ENCODE data around the gene DPY19L1. TPM values are rescaled to one million over a fixed set of nuclear protein-coding genes. Genes with fewer than 3 reads are reported as not detected.
A peak's percentile ranks its signal among the peaks of the same experiment; 100 is the strongest.
"Not testable (repeated sequence)": the region's sequence is repeated elsewhere in the genome, so short reads cannot be mapped to it uniquely, and the experiment has no call there.

DPY19L1 gene
- total RNA-seq, 4 donors from 2014 or later = 10.8 to 14.3 (median 11.8) TPM

DNA sequence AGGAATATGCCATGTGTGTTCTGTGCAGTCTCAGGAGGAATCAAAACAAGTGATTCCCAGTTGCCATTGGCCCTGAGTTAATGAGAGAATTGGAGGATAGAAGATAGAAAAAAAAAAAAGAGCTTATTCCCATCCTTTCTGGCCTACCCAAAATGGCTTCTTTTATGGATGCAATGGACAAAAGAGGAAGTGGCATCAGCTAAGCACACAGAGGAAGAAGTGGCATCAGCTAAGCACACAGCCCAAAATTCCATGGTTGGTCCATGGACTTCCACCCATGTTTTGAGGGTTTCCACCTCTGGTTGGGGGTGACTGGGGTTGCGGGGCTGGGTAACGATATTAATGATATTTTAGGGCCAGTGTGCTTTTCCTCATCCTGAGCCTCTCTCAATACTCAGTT is 11.1 kb upstream of the DPY19L1 start:
- 90% methylated on average over 2 of the region's 2 CpGs for WGBS

DNA sequence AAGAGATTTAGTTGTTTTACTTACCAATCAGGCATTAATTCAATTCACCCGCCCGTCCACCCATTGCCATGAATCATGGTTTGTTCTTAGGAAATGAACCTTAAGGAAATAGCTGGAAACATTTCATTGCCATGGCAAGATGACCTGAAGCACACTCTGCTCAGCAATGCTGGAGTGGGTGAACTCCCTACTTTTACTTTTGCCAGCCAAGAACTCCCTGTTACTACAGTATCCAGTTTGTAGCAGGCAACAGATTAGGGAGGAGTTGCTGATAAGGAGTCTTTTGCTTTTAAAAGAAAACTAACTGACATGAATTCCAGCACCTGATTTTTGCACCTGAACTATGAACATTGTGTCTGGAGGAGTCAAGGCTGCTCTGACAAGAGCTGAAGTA is 10.6 kb upstream of the DPY19L1 start:
- H3K4me1 ChIP-seq; intact Hi-C loops (cut with DNase I); H3K27me3 ChIP-seq; H3K36me3 ChIP-seq; H3K27ac ChIP-seq (replicated peaks in 1 of 4); H3K4me3 ChIP-seq; H3K9me3 ChIP-seq: not testable (repeated sequence)
- peak; percentile 4 for DNase-seq (ENCODE audit: extremely low spot score)
- WGBS = 78% methylated on average over 2 of the region's 2 CpGs

More for the DNA sequence above, 11.1 kb upstream of the DPY19L1 start:
- H3K4me3 ChIP-seq; intact Hi-C loops (cut with DNase I); DNase-seq (ENCODE audit: extremely low spot score); H3K9me3 ChIP-seq; H3K36me3 ChIP-seq; H3K27me3 ChIP-seq; H3K27ac ChIP-seq (replicated peaks in 1 of 4); H3K4me1 ChIP-seq: not testable (repeated sequence)

DNA sequence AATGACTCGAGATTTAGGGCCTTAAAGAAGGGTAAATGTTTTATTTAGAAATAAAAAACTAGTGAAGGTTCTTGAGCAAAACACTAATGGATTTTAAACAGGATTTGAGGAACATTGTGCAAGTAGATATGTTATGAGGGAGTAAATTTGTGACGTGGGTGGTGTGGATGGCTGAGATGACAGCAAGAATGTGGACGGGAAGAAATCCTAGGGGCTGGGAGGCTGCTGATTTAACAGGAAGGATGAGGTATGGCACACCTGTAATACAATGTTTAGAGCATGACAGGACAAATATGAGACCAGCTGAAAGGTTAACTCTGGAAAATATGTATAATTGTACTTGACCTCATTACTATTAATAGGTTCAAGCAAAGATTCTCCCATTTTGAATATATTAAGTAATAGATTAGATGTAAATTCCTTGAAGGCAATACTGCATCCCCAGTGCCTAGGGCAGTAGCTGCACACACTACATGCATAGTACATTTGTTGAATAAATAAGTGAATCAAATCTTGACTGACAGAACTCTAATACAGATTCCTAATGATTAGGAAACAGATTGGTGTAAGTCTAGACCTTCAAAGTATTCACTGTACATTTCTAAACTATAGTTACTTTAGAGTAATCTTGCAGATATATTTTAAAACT is 10.1 kb upstream of the DPY19L1 start:
- 80% methylated on average over 3 of the region's 3 CpGs for WGBS
- H3K4me3 ChIP-seq; H3K36me3 ChIP-seq; H3K4me1 ChIP-seq; H3K9me3 ChIP-seq; H3K27me3 ChIP-seq; H3K27ac ChIP-seq (replicated peaks in 1 of 4); intact Hi-C loops (cut with DNase I); DNase-seq (ENCODE audit: extremely low spot score): not testable (repeated sequence)

DNA sequence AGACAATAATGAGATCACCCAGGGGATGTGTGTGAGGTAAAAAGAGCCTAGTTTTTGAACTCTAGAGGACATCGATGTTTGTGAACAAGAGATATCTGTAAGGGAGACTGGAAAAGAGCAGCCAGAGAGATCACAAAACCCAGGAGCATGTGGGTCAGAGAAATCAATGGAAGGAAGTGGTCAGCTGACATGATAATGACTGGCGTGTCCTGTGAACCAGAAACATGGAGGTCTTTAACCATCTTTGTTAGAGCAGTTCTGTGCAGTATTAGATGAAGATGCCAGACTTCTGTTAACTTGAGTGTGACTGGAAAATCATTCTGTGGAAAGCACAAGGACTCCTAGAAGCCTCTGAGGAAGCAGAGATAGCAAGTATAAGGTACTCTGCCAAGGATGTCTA is 6.0 kb upstream of the DPY19L1 start:
- H3K4me1 ChIP-seq; H3K4me3 ChIP-seq; intact Hi-C loops (cut with DNase I); H3K27me3 ChIP-seq; H3K9me3 ChIP-seq; H3K36me3 ChIP-seq; H3K27ac ChIP-seq (replicated peaks in 1 of 4); DNase-seq (ENCODE audit: extremely low spot score): not testable (repeated sequence)
- WGBS = 79% methylated on average over 2 of the region's 2 CpGs

DNA sequence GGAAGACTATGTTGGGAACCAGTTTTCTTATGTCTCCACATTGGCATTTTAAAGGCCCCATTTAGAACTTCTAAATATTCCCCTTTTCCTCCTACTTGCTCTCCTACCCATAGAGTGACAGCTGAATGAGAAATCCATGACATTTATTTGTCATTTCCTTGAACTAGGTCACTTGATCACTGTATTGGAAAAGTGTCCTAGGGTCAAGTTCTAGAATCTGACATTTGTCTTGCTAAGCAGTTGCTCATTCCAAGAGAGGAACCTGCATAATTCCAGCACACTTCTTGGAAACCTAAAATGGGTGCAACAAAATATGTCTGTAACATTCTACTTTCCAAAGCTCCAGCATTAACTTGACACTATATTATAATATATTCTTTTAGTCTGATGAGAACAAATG is 3.6 kb upstream of the DPY19L1 start:
- peak; percentile 7 for DNase-seq (ENCODE audit: extremely low spot score)
- Histone ChIP-seq H3K27ac (replicated peaks in 1 of 4) (no peak overlapping the region), H3K27me3 (no peaks in the 10 kb centered on the region), H3K4me1 (peaks cover 7 to 16% (median 13%) of the 10 kb centered on the region in 4 donors), H3K9me3 (no peaks in the 10 kb centered on the region), H3K36me3 (no peaks in the 10 kb centered on the region), H3K4me3 (no peak overlapping the region)
- intact Hi-C loops (cut with DNase I) = no loop called here
- TF ChIP-seq POLR2A (IDR thresholded peaks at IDR 0.05; ENCODE audit: low read depth) (no peak), EP300 (IDR thresholded peaks at IDR 0.05) (no peak), POLR2AphosphoS5 (IDR thresholded peaks at IDR 0.05) (no peak)
- TF ChIP-seq, protein P1, sequence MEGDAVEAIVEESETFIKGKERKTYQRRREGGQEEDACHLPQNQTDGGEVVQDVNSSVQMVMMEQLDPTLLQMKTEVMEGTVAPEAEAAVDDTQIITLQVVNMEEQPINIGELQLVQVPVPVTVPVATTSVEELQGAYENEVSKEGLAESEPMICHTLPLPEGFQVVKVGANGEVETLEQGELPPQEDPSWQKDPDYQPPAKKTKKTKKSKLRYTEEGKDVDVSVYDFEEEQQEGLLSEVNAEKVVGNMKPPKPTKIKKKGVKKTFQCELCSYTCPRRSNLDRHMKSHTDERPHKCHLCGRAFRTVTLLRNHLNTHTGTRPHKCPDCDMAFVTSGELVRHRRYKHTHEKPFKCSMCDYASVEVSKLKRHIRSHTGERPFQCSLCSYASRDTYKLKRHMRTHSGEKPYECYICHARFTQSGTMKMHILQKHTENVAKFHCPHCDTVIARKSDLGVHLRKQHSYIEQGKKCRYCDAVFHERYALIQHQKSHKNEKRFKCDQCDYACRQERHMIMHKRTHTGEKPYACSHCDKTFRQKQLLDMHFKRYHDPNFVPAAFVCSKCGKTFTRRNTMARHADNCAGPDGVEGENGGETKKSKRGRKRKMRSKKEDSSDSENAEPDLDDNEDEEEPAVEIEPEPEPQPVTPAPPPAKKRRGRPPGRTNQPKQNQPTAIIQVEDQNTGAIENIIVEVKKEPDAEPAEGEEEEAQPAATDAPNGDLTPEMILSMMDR (IDR thresholded peaks at IDR 0.05) = no peak

DNA sequence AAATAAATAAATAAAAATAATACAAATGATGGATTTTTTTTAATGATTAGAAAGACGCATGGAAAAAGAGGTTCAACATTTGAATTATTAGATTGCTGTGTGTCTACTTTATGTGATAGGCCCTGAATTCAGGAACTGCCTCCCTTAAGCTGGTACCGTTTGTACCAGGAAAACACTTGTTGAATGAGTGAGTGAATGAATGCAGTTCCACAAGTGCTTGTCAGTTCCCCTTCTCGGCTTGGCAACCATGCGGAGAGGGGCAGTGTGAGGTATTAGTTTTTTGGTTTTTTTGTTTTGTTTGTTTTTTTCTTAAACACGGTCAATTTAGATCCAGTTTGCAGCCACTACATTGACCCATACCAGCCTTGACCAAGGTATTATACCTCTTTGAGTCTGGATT is 2.1 kb upstream of the DPY19L1 start:
- no peak overlapping the region for H3K27ac ChIP-seq (replicated peaks in 1 of 4)
- H3K36me3 ChIP-seq = no peaks in the 10 kb centered on the region
- peak; percentile 8 for DNase-seq (ENCODE audit: extremely low spot score)
- peaks cover 19 to 28% (median 19%) of the 10 kb centered on the region in 4 donors for H3K4me1 ChIP-seq
- no peak for TF ChIP-seq POLR2A (IDR thresholded peaks at IDR 0.05; ENCODE audit: low read depth)
- TF ChIP-seq, protein P1 (IDR thresholded peaks at IDR 0.05) = no peak
- TF ChIP-seq POLR2AphosphoS5 (IDR thresholded peaks at IDR 0.05) = no peak
- no peak for TF ChIP-seq EP300 (IDR thresholded peaks at IDR 0.05)
- 89% methylated on average over 5 of the region's 5 CpGs for WGBS
- no peaks in the 10 kb centered on the region for H3K9me3 ChIP-seq
- intact Hi-C loops (cut with DNase I) = no loop called here
- no peaks in the 10 kb centered on the region for H3K27me3 ChIP-seq
- no peak overlapping the region for H3K4me3 ChIP-seq

DNA sequence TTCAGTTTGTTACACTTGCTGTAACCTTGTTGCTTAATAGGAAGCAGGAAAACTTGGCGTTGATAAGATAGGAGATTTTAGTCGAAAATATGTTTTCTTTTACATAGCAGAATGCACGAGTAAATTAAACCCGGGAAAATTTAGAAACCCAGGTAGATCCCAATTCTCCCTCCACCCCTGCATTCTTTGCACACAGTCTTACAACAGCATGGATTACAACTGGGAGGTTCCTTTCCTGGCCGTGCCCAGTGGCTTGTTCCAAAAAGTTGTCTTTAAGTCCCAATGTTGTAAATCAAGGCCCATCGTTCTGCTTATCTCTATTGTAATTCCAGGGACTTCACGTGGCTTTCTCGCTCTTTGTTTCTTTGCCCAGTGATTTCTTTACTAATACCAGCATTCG is 1.1 kb upstream of the DPY19L1 start:
- Histone ChIP-seq H3K4me3 (peak overlapping the region; percentile 70 to 76 (median 72)), H3K27ac (replicated peaks in 1 of 4) (peak overlapping the region; percentile 87 to 90 (median 88)), H3K4me1 (peaks cover 19 to 28% (median 19%) of the 10 kb centered on the region in 4 donors), H3K36me3 (no peaks in the 10 kb centered on the region), H3K9me3 (no peaks in the 10 kb centered on the region), H3K27me3 (no peaks in the 10 kb centered on the region)
- WGBS = 40% methylated on average over 9 of the region's 9 CpGs
- intact Hi-C loops (cut with DNase I) = no loop called here
- TF ChIP-seq EP300 (IDR thresholded peaks at IDR 0.05) (no peak), POLR2A (IDR thresholded peaks at IDR 0.05; ENCODE audit: low read depth) (no peak), POLR2AphosphoS5 (IDR thresholded peaks at IDR 0.05) (no peak)
- TF ChIP-seq, protein P1 (IDR thresholded peaks at IDR 0.05) = no peak
- peak; percentile 17 for DNase-seq (ENCODE audit: extremely low spot score)

Measured in esophagus muscularis mucosa (tissue), 4 donors.